Jurkat, Clone E6-1 (cell line): ENCODE results near the gene ATF7IP.
A peak's percentile ranks its signal among the peaks of the same experiment; 100 is the strongest.
"Not testable (repeated sequence)": the region's sequence is repeated elsewhere in the genome, so short reads cannot be mapped to it uniquely, and the experiment has no call there.

Source experiments
- DNase-seq: peaks from one replicate; pipeline ENCODE4 v3.0.0-alpha.2; 2011; ENCODE audit warnings: low read depth, low spot score
- H3K4me3 ChIP-seq: 2 replicates; pipeline ENCODE4 v1.5.1; 2011; ENCODE audit warnings: mild to moderate bottlenecking, low read length, control low read depth, moderate library complexity

ATF7IP gene

GRCh38 chr12:14366209-14367039, 942 bp downstream of the ATF7IP start:
- DNase-seq: peak; percentile 45
- H3K4me3 ChIP-seq: peak overlapping the region; percentile 52

- H3K4me3 ChIP-seq: no peak overlapping the region
- no peak for DNase-seq
Measured at GRCh38 chr12:14367040-14367661, 1.7 kb downstream of the ATF7IP start.

- no peak for DNase-seq
- H3K4me3 ChIP-seq: no peak overlapping the region
Measured at GRCh38 chr12:14369311-14369710, 3.8 kb downstream of the ATF7IP start.

- DNase-seq: no peak
- H3K4me3 ChIP-seq: no peak overlapping the region
Measured at GRCh38 chr12:14373217-14373616, 7.7 kb downstream of the ATF7IP start.

- DNase-seq: no peak
- H3K4me3 ChIP-seq: no peak overlapping the region
Measured at GRCh38 chr12:14379508-14379907, 14.0 kb downstream of the ATF7IP start.

- DNase-seq: peak; percentile 96
- peak overlapping the region; percentile 29 for H3K4me3 ChIP-seq
Measured at GRCh38 chr12:14384783-14385638, 19.5 kb downstream of the ATF7IP start.

GRCh38 chr12:14387219-14387871, 21.9 kb downstream of the ATF7IP start:
- no peak for DNase-seq

GRCh38 chr12:14390449-14390848, 25.0 kb downstream of the ATF7IP start:
- no peak for DNase-seq
- H3K4me3 ChIP-seq: no peak overlapping the region

More at GRCh38 chr12:14387219-14387871, 21.9 kb downstream of the ATF7IP start:
- no peak overlapping the region for H3K4me3 ChIP-seq

GRCh38 chr12:14390870-14391530, 25.5 kb downstream of the ATF7IP start:
- H3K4me3 ChIP-seq: no peak overlapping the region

GRCh38 chr12:14393751-14394150, 28.3 kb downstream of the ATF7IP start:
- H3K4me3 ChIP-seq: no peak overlapping the region
- no peak for DNase-seq

More at GRCh38 chr12:14390870-14391530, 25.5 kb downstream of the ATF7IP start:
- DNase-seq: no peak

- peak overlapping the region; percentile 2 for H3K4me3 ChIP-seq
- peak; percentile 87 for DNase-seq
Measured at GRCh38 chr12:14394317-14395073, 29.0 kb downstream of the ATF7IP start.

- DNase-seq: no peak
- H3K4me3 ChIP-seq: peak overlapping the region; percentile 2
Measured at GRCh38 chr12:14395074-14395778, 29.7 kb downstream of the ATF7IP start.

- H3K4me3 ChIP-seq: no peak overlapping the region
- no peak for DNase-seq
Measured at GRCh38 chr12:14396071-14396470, 30.6 kb downstream of the ATF7IP start.

GRCh38 chr12:14399871-14400270, 34.4 kb downstream of the ATF7IP start:
- DNase-seq: no peak

GRCh38 chr12:14400599-14400998, 35.1 kb downstream of the ATF7IP start:
- no peak overlapping the region for H3K4me3 ChIP-seq
- DNase-seq: no peak

More at GRCh38 chr12:14399871-14400270, 34.4 kb downstream of the ATF7IP start:
- H3K4me3 ChIP-seq: no peak overlapping the region

GRCh38 chr12:14401267-14401666, 35.8 kb downstream of the ATF7IP start:
- H3K4me3 ChIP-seq, DNase-seq: not testable (repeated sequence)

- H3K4me3 ChIP-seq: no peak overlapping the region
- DNase-seq: no peak
Measured at GRCh38 chr12:14402697-14403096, 37.2 kb downstream of the ATF7IP start.
